ENCODE results near the gene DPH5.

DPH5 gene

GRCh38 chr1:100941098-100941527, 84.5 kb downstream of the DPH5 start:
- no peak for DNase-seq
